ENCODE results near the gene VAV2. TPM values are rescaled to one million over a fixed set of nuclear protein-coding genes. Genes with fewer than 3 reads are reported as not detected.

VAV2 gene
- total and polyA plus RNA-seq, 2 of the 4 experiments (the other 2 are of a cell fraction) = 10.8 to 13.4 TPM

DNA sequence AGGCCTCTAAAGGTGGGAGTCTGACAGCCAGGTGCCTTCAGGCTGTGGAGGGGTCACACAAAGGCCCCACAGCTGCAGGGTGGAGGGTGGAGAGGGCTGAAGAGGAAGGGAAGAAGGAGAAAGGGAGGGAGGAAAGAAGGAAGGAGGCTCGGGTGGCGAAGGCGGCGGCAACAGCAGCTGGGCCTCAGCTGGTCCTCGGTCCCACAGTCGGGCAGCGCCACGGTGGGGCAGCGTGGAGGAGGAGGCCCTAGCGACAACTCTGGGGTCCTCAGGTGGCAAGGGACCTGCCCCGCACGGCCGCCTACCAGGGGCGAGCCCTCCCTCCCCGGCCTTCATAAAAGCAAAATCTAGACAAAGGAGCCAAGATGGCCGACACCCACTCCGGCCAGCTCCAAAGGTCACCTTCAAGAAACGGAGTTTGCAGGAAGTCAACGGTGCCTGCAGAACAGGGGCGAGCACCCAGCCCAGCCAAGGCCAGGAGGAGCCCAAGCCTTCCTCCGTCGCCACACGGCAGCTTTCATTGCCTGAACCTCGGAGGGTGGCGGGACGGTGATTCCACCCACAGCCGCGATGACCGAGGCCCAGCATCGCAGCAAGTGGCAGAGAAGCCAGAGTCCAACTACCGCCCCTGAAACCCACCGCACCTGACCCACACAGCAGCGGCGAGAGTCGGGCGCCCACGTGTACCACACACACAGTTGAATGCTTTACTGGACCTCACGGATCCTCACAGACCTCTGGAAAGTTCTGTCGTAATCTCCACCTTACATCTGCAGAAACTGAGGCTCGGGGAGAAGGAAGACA is 98.7 kb downstream of the VAV2 start (continued):
- no peak for TF ChIP-seq MAFK (IDR thresholded peaks at IDR 0.05; ENCODE audit: low read depth, low read length)

DNA sequence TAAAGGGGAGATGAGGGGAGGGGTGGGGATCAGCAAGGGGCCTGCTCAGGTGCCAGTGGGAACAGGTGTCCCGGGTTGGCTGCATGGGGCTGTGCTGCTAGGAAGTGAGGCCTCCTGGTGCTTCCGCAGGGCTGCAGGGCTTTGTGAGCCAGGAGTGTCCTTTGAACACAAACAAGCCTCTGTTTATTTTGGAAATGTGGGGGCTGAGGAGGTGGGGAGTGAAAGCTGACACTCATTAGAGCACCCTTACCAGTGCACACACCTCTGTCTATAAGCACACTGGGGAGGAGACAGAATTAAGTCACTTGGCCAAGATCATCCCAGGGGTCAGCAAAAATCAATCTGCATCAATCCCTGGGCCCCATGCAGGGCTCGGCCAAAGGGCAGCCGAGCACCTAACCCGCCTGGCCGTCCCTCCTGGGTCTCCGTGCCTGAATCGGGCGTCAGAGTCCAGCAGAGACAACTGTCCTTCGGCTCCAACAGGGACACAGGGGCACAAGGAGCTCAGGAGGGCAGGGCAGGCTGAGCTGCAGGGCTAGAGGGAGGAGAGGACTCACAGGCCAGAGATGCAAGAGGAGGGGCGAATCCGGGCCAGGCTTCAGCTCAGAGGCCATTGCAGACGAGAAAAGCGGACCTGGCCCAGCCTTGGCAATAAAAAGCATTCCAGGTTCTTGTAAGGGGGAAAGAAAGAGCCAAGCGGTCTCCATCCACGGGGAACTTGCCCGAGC is 99.8 kb downstream of the VAV2 start:
- Histone ChIP-seq H2BK5ac (ENCODE audit: low read depth, low read length, poor library complexity, severe bottlenecking) (no peak overlapping the region), H3K79me1 (ENCODE audit: low read depth in 1 of 2, low read length in 2 of 2) (peaks cover 8 to 53% of the 10 kb centered on the region in 2 experiments), H3K9me3 (ENCODE audit: control insufficient read depth, insufficient read depth, low read length) (no peaks in the 10 kb centered on the region), H3K23ac (ENCODE audit: low read depth, low read length) (no peak overlapping the region), H3K4ac (ENCODE audit: low read depth, low read length) (no peak overlapping the region), H3K27me3 (ENCODE audit: control insufficient read depth, insufficient read depth, low read length) (no peaks in the 10 kb centered on the region), H2AFZ (replicated peaks; ENCODE audit: low read length, poor library complexity) (no peak overlapping the region), H4K5ac (ENCODE audit: low read depth, low read length) (no peak overlapping the region), H2AK9ac (replicated peaks; ENCODE audit: low read depth, low read length, poor library complexity) (peak overlapping the region; percentile 59), H4K8ac (ENCODE audit: low read depth in 2 of 2, low read length in 2 of 2) (no peak overlapping the region), H3K56ac (ENCODE audit: extremely low read depth, insufficient read depth, low read length) (no peak overlapping the region), H3K14ac (replicated peaks; ENCODE audit: low read depth, low read length) (no peak overlapping the region), H4K20me1 (ENCODE audit: insufficient read depth, low read length) (peaks cover 2% of the 10 kb centered on the region), H3K18ac (ENCODE audit: low read depth, low read length) (no peak overlapping the region), H2BK15ac (ENCODE audit: low read depth, low read length) (no peak overlapping the region), H3K9ac (ENCODE audit: low read depth, low read length) (no peak overlapping the region), H3K4me3 (ENCODE audit: insufficient read depth, low read depth, low read length) (no peak overlapping the region), H3K27ac (ENCODE audit: insufficient read depth, low read length) (no peak overlapping the region), H2BK120ac (ENCODE audit: low read depth, low read length) (no peak overlapping the region), H3K9me1 (ENCODE audit: insufficient read depth, low read length) (peaks cover 15% of the 10 kb centered on the region), H3K36me3 (ENCODE audit: control insufficient read depth, insufficient read depth, low read length) (peaks cover 2% of the 10 kb centered on the region), H3K4me1 (ENCODE audit: control insufficient read depth, insufficient read depth, low read length) (peaks cover 17% of the 10 kb centered on the region; the same call in 1 of the 2 replicates), H2AK5ac (ENCODE audit: low read depth, low read length) (no peak overlapping the region), H2BK20ac (ENCODE audit: low read depth, low read length) (no peak overlapping the region), H3K4me2 (ENCODE audit: low read depth, low read length) (no peak overlapping the region; the same call in 1 of the 2 replicates), H4K91ac (ENCODE audit: insufficient read depth, low read depth, low read length) (no peak overlapping the region)
- ATAC-seq (ENCODE audit: low read depth) (peak; percentile 38; the same call in 1 of the 2 replicates), DNase-seq (no peak)
- 77% methylated on average over 7 of the region's 17 CpGs; no CpG with 5 or more reads in 1 of the 2 experiments for WGBS, 2 experiments (ENCODE audit: extremely low coverage in 2 of 2, insufficient read length in 1 of 2)
- in situ Hi-C loops (cut with MboI; ENCODE audit: low sequenced_read_pairs) = no loop called here
- dilution Hi-C loops (cut with HindIII; ENCODE audit: low sequenced_read_pairs, unreplicated experiment) = no loop called here
- intact Hi-C loops (cut with micrococcal nuclease) = no loop called here
- BruUV-seq (replicated peaks) = no TSS peak
- CTCF ChIA-PET = no interaction called here
- POLR2A ChIA-PET (ENCODE audit: unreplicated experiment) = no interaction called here
- no peak for TF ChIP-seq FOS (IDR thresholded peaks at IDR 0.05; ENCODE audit: low read depth, low read length)
- TF ChIP-seq MAZ (IDR thresholded peaks at IDR 0.05; ENCODE audit: borderline replicate concordance, low read depth, low read length) = no peak
- TF ChIP-seq CEBPB (IDR thresholded peaks at IDR 0.05; ENCODE audit: low read depth, low read length) = no peak
- TF ChIP-seq, protein P1, sequence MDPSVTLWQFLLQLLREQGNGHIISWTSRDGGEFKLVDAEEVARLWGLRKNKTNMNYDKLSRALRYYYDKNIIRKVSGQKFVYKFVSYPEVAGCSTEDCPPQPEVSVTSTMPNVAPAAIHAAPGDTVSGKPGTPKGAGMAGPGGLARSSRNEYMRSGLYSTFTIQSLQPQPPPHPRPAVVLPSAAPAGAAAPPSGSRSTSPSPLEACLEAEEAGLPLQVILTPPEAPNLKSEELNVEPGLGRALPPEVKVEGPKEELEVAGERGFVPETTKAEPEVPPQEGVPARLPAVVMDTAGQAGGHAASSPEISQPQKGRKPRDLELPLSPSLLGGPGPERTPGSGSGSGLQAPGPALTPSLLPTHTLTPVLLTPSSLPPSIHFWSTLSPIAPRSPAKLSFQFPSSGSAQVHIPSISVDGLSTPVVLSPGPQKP (IDR thresholded peaks at IDR 0.05; ENCODE audit: borderline replicate concordance, low read depth, low read length) = no peak
- TF ChIP-seq, protein P2, sequence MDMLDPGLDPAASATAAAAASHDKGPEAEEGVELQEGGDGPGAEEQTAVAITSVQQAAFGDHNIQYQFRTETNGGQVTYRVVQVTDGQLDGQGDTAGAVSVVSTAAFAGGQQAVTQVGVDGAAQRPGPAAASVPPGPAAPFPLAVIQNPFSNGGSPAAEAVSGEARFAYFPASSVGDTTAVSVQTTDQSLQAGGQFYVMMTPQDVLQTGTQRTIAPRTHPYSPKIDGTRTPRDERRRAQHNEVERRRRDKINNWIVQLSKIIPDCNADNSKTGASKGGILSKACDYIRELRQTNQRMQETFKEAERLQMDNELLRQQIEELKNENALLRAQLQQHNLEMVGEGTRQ (IDR thresholded peaks at IDR 0.05; ENCODE audit: low read depth, low read length) = no peak
- TF ChIP-seq RCOR1 (IDR thresholded peaks at IDR 0.05; ENCODE audit: insufficient replicate concordance, low read length) = no peak
- TF ChIP-seq, protein P3, sequence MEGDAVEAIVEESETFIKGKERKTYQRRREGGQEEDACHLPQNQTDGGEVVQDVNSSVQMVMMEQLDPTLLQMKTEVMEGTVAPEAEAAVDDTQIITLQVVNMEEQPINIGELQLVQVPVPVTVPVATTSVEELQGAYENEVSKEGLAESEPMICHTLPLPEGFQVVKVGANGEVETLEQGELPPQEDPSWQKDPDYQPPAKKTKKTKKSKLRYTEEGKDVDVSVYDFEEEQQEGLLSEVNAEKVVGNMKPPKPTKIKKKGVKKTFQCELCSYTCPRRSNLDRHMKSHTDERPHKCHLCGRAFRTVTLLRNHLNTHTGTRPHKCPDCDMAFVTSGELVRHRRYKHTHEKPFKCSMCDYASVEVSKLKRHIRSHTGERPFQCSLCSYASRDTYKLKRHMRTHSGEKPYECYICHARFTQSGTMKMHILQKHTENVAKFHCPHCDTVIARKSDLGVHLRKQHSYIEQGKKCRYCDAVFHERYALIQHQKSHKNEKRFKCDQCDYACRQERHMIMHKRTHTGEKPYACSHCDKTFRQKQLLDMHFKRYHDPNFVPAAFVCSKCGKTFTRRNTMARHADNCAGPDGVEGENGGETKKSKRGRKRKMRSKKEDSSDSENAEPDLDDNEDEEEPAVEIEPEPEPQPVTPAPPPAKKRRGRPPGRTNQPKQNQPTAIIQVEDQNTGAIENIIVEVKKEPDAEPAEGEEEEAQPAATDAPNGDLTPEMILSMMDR (conservative IDR thresholded peaks at IDR 0.05; ENCODE audit: low read depth, low read length) = no peak
- no peak for TF ChIP-seq BHLHE40 (IDR thresholded peaks at IDR 0.05; ENCODE audit: low read depth, low read length)
- TF ChIP-seq MXI1 (IDR thresholded peaks at IDR 0.05; ENCODE audit: borderline replicate concordance, low read depth, low read length) = no peak
